GM23248 (cell line): ENCODE measurements around the gene RAPGEF2. TPM values are rescaled to one million over a fixed set of nuclear protein-coding genes. Genes with fewer than 3 reads are reported as not detected.

Experiments
- DNase-seq: peaks from one replicate; pipeline ENCODE4 v3.0.0-alpha.2; 2015
- H2AFZ ChIP-seq: fragments of 200-600 bp; sonication (generic); 2 replicates; pipeline ENCODE4 v1.6.1; 2016; ENCODE audit warnings: antibody characterized with exemption
- H3F3A ChIP-seq: fragments of 200-600 bp; sonication (generic); 2 replicates; pipeline ENCODE4 v1.6.1; 2016; ENCODE audit warnings: mild to moderate bottlenecking, antibody characterized with exemption, mixed run types; ENCODE audit not compliant: insufficient read depth
- H3K27ac ChIP-seq: fragments of 200-600 bp; sonication (generic); 2 replicates; pipeline ENCODE4 v1.5.1; 2016; ENCODE audit warnings: mild to moderate bottlenecking
- H3K27me3 ChIP-seq: fragments of 200-600 bp; sonication (generic); replicated peaks from 2 replicates; pipeline ENCODE4 v1.6.1; 2016; ENCODE audit warnings: mild to moderate bottlenecking; ENCODE audit not compliant: insufficient read depth
- H3K36me3 ChIP-seq: fragments of 200-600 bp; sonication (generic); 2 replicates; pipeline ENCODE4 v1.6.1; 2016; ENCODE audit warnings: low read depth, mild to moderate bottlenecking
- H3K4me1 ChIP-seq: fragments of 200-600 bp; sonication (generic); 2 replicates; pipeline ENCODE4 v1.6.1; 2016; ENCODE audit warnings: mild to moderate bottlenecking; ENCODE audit not compliant: insufficient read depth
- H3K4me2 ChIP-seq: fragments of 200-600 bp; sonication (generic); one replicate; pipeline ENCODE4 v1.6.1; 2016; ENCODE audit warnings: mild to moderate bottlenecking; ENCODE audit not compliant: unreplicated experiment
- H3K4me3 ChIP-seq: fragments of 200-600 bp; sonication (generic); 2 replicates; pipeline ENCODE4 v1.5.1; 2016; ENCODE audit warnings: mild to moderate bottlenecking
- H3K79me2 ChIP-seq: fragments of 200-600 bp; sonication (generic); 2 replicates; pipeline ENCODE4 v1.6.1; 2016; ENCODE audit warnings: mild to moderate bottlenecking; ENCODE audit not compliant: insufficient read depth
- H3K9ac ChIP-seq: fragments of 200-600 bp; sonication (generic); 2 replicates; pipeline ENCODE4 v1.6.1; 2016; ENCODE audit warnings: mild to moderate bottlenecking
- H3K9me2 ChIP-seq: fragments of 200-600 bp; sonication (generic); 2 replicates; pipeline ENCODE4 v1.6.1; 2016; ENCODE audit warnings: mixed run types, mild to moderate bottlenecking, moderate library complexity; ENCODE audit not compliant: insufficient read depth
- H3K9me3 ChIP-seq: fragments of 200-600 bp; sonication (generic); one replicate; pipeline ENCODE4 v1.6.1; 2017; ENCODE audit warnings: low read depth
- H4K20me1 ChIP-seq: fragments of 200-600 bp; sonication (generic); 2 replicates; pipeline ENCODE4 v1.6.0; 2016; ENCODE audit not compliant: insufficient read depth
- EZH2 ChIP-seq: fragments of 200-600 bp; sonication (generic); IDR thresholded peaks from 2 replicates; pipeline ENCODE4 v1.6.1; 2018; ENCODE audit warnings: antibody characterized with exemption, mild to moderate bottlenecking; ENCODE audit not compliant: insufficient read depth, poor library complexity, severe bottlenecking
- EZH2phosphoT487 ChIP-seq: fragments of 200-600 bp; sonication (generic); IDR thresholded peaks from 2 replicates; pipeline ENCODE4 v1.6.1; 2018; ENCODE audit warnings: antibody characterized with exemption, moderate library complexity, mild to moderate bottlenecking, low read depth; ENCODE audit not compliant: insufficient read depth
- WGBS, 2 experiments: methylation state at CpG; one replicate each; pipeline ENCODE4 v1.1.6; 2015 to 2017; ENCODE audit warnings: low lambda C conversion rate in 2 of 2, low coverage in 1 of 2; ENCODE audit errors: missing lambda C conversion rate in 2 of 2; 5-methylcytosine and 5-hydroxymethylcytosine counted together
- in situ Hi-C: fragments of 300-500 bp; cut with MboI; formaldehyde crosslinking; loops from 2 replicates; pipeline ENCODE4 v1.15.0; 2020
- polyA plus RNA-seq: library from polyadenylated mRNA; unstranded; fragments of >200 nt; fragmentation: Nextera tagmentation; extraction: Ambion mirVana; gene quantifications from 2 replicates; pipeline ENCODE4 v1.2.1, GENCODE V29; 2016
- total RNA-seq: library from RNA; depleted of rRNA; stranded (reverse); fragments of >200 nt; shearing (Covaris generic); gene quantifications from 2 replicates; pipeline ENCODE4 v1.2.3, GENCODE V29; 2014

RAPGEF2 gene
- total and polyA plus RNA-seq, 2 experiments from 2014 or later, result 6.6 to 21.7 TPM

DNA sequence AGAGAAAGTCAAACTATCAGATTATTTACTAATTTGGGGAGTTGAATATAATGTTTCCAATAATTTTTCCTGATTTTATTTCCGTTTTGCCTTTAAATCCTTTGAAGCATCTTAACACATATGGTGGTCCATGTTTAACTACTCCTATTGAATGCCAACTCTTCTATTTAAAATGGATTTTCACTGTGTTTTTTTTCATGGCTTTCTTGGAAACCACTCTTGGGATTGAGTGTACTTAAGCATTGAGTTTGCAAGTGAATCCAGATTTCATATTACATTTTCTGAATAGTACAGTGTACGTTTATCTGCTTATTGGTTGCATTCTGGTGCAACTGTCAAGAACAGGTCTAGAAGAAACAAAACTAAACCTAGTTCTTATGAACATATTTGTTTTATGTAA lies 45.6 kb downstream of the RAPGEF2 start:
- Histone ChIP-seq H3K4me1 (no peaks in the 10 kb centered on the region), H3K9ac (no peak overlapping the region), H3K27me3 (no peaks in the 10 kb centered on the region), H3F3A (no peaks in the 10 kb centered on the region), H3K9me2 (no peaks in the 10 kb centered on the region), H2AFZ (no peak overlapping the region), H3K9me3 (no peaks in the 10 kb centered on the region), H3K4me2 (no peak overlapping the region), H3K79me2 (peaks cover 93% of the 10 kb centered on the region), H3K4me3 (no peak overlapping the region), H4K20me1 (peaks cover 4% of the 10 kb centered on the region; the same call in 1 of the 2 replicates), H3K36me3 (no peaks in the 10 kb centered on the region), H3K27ac (no peak overlapping the region)
- no peak for DNase-seq
- TF ChIP-seq EZH2phosphoT487, result no peak
- no peak for TF ChIP-seq EZH2
- in situ Hi-C loops, result no loop called here
- 94 to 96% methylated on average over 2 of the region's 2 CpGs for WGBS, 2 experiments

GRCh38 chr4:159149666-159150065 lies 46.8 kb downstream of the RAPGEF2 start:
- no peaks in the 10 kb centered on the region for H3K9me2 ChIP-seq
- WGBS, 2 experiments, result 100% methylated on average over 1 of the region's 1 CpG
- H3K9ac ChIP-seq, result no peak overlapping the region
- DNase-seq, result no peak
- in situ Hi-C loops, result no loop called here
- no peak overlapping the region for H3K27ac ChIP-seq
- no peaks in the 10 kb centered on the region for H3K9me3 ChIP-seq
- no peak overlapping the region for H2AFZ ChIP-seq
- peaks cover 13% of the 10 kb centered on the region for H4K20me1 ChIP-seq
- no peak overlapping the region for H3K4me3 ChIP-seq
- H3K4me2 ChIP-seq, result no peak overlapping the region
- no peaks in the 10 kb centered on the region for H3K4me1 ChIP-seq
- H3K36me3 ChIP-seq, result no peaks in the 10 kb centered on the region
- peaks cover 94% of the 10 kb centered on the region for H3K79me2 ChIP-seq
- H3F3A ChIP-seq, result no peaks in the 10 kb centered on the region
- TF ChIP-seq EZH2phosphoT487 (no peak), EZH2 (no peak)
- H3K27me3 ChIP-seq, result no peaks in the 10 kb centered on the region

- Histone ChIP-seq H3K27ac (no peak overlapping the region), H3K27me3 (no peaks in the 10 kb centered on the region), H2AFZ (no peak overlapping the region), H3K79me2 (peaks cover 94% of the 10 kb centered on the region), H3K4me3 (no peak overlapping the region), H3K9ac (no peak overlapping the region), H3F3A (no peaks in the 10 kb centered on the region), H3K36me3 (no peaks in the 10 kb centered on the region), H4K20me1 (peaks cover 13% of the 10 kb centered on the region), H3K4me2 (no peak overlapping the region), H3K9me3 (no peaks in the 10 kb centered on the region), H3K9me2 (no peaks in the 10 kb centered on the region), H3K4me1 (no peaks in the 10 kb centered on the region)
- TF ChIP-seq EZH2 (no peak), EZH2phosphoT487 (no peak)
- no peak for DNase-seq
- in situ Hi-C loops, result no loop called here
- WGBS, 2 experiments, result 83% methylated on average over 5 of the region's 5 CpGs
Measured at GRCh38 chr4:159150396-159150795, 47.5 kb downstream of the RAPGEF2 start.

- Histone ChIP-seq H2AFZ (no peak overlapping the region), H3K36me3 (no peaks in the 10 kb centered on the region), H3K27ac (no peak overlapping the region), H3K9me3 (no peaks in the 10 kb centered on the region), H3F3A (no peaks in the 10 kb centered on the region), H3K9ac (no peak overlapping the region), H3K9me2 (no peaks in the 10 kb centered on the region), H3K4me3 (no peak overlapping the region), H4K20me1 (peaks cover 13% of the 10 kb centered on the region), H3K4me2 (no peak overlapping the region), H3K79me2 (peaks cover 94% of the 10 kb centered on the region), H3K27me3 (no peaks in the 10 kb centered on the region), H3K4me1 (no peaks in the 10 kb centered on the region)
- in situ Hi-C loops, result no loop called here
- DNase-seq, result no peak
- 84 to 89% methylated on average over 4 of the region's 4 CpGs for WGBS, 2 experiments
- TF ChIP-seq EZH2 (no peak), EZH2phosphoT487 (no peak)
Measured at GRCh38 chr4:159150821-159151390, 48.0 kb downstream of the RAPGEF2 start.

DNA sequence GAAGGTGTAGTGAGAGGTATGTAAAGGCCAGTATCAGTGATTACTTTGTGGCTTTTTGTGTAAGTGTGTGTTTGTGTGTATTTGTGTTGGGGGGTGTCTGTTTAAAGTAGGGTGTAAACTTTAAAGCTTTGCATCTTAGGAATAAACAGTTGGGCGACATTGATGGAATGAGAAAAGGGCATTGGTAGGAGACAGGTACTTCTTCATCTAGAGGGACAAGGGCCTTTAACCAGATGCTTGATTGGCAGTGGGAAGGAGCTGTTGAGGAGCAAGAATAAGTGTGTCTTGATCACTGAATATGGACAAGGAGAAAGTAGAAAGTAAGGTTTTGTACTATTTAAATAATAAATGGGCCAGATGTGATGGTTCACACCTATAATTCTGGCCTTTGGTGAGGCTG lies 48.8 kb downstream of the RAPGEF2 start:
- no peak overlapping the region for H2AFZ ChIP-seq
- no peaks in the 10 kb centered on the region for H3K27me3 ChIP-seq
- peaks cover 97% of the 10 kb centered on the region for H3K79me2 ChIP-seq
- H3F3A ChIP-seq, result no peaks in the 10 kb centered on the region
- no peak for DNase-seq
- H3K9ac ChIP-seq, result no peak overlapping the region
- H3K4me3 ChIP-seq, result no peak overlapping the region
- TF ChIP-seq EZH2 (no peak), EZH2phosphoT487 (no peak)
- WGBS, 2 experiments, result 86 to 95% methylated on average over 1 of the region's 1 CpG
- no peak overlapping the region for H3K4me2 ChIP-seq
- no peak overlapping the region for H3K27ac ChIP-seq
- H3K9me2 ChIP-seq, result no peaks in the 10 kb centered on the region
- H3K9me3 ChIP-seq, result no peaks in the 10 kb centered on the region
- H3K4me1 ChIP-seq, result no peaks in the 10 kb centered on the region
- no peaks in the 10 kb centered on the region for H3K36me3 ChIP-seq
- in situ Hi-C loops, result no loop called here
- peaks cover 13% of the 10 kb centered on the region for H4K20me1 ChIP-seq
